ENCODE measurements around the gene RTP5.
A peak's percentile ranks its signal among the peaks of the same experiment; 100 is the strongest.

RTP5 gene

GRCh38 chr2:241865416-241865956 lies 4.0 kb upstream of the RTP5 start:
- TF ChIP-seq CTCF (IDR thresholded peaks at IDR 0.05; ENCODE audit: unreplicated experiment in 3 of 3), result no peak
- peaks cover 34% of the 10 kb centered on the region for H3K4me1 Mint-ChIP-seq
- H3K4me3 Mint-ChIP-seq, result peak overlapping the region in 2 of 3 experiments; percentile 2 to 4
- H3K36me3 Mint-ChIP-seq (ENCODE audit: low read depth), result no peaks in the 10 kb centered on the region
- peak overlapping the region in 2 of 3 experiments; percentile 18 to 34 for H3K27ac Mint-ChIP-seq
- peaks cover 2% of the 10 kb centered on the region for H3K9me3 Mint-ChIP-seq
- peaks cover 11% of the 10 kb centered on the region for H3K27me3 Mint-ChIP-seq (ENCODE audit: low read depth)

GRCh38 chr2:241865957-241866789 lies 3.4 kb upstream of the RTP5 start:
- peaks cover 2% of the 10 kb centered on the region for H3K9me3 Mint-ChIP-seq
- peak overlapping the region in 1 of 3 experiments; percentile 4 for H3K27ac Mint-ChIP-seq
- H3K36me3 Mint-ChIP-seq (ENCODE audit: low read depth), result no peaks in the 10 kb centered on the region
- no peak for TF ChIP-seq CTCF (IDR thresholded peaks at IDR 0.05; ENCODE audit: unreplicated experiment in 3 of 3)
- peaks cover 32% of the 10 kb centered on the region for H3K4me1 Mint-ChIP-seq
- peaks cover 15% of the 10 kb centered on the region for H3K27me3 Mint-ChIP-seq (ENCODE audit: low read depth)
- no peak overlapping the region for H3K4me3 Mint-ChIP-seq

GRCh38 chr2:241866790-241867645 lies 2.5 kb upstream of the RTP5 start:
- H3K27ac Mint-ChIP-seq, result no peak overlapping the region
- H3K36me3 Mint-ChIP-seq (ENCODE audit: low read depth), result no peaks in the 10 kb centered on the region
- H3K4me1 Mint-ChIP-seq, result peaks cover 27% of the 10 kb centered on the region
- no peak for TF ChIP-seq CTCF (IDR thresholded peaks at IDR 0.05; ENCODE audit: unreplicated experiment in 3 of 3)
- H3K27me3 Mint-ChIP-seq (ENCODE audit: low read depth), result peaks cover 17% of the 10 kb centered on the region
- H3K4me3 Mint-ChIP-seq, result no peak overlapping the region
- peaks cover 2% of the 10 kb centered on the region for H3K9me3 Mint-ChIP-seq

- Mint-ChIP-seq H3K4me3 (no peak overlapping the region), H3K27me3 (ENCODE audit: low read depth) (peaks cover 17% of the 10 kb centered on the region), H3K4me1 (peaks cover 27% of the 10 kb centered on the region), H3K27ac (no peak overlapping the region), H3K36me3 (ENCODE audit: low read depth) (no peaks in the 10 kb centered on the region), H3K9me3 (peaks cover 2% of the 10 kb centered on the region)
- TF ChIP-seq CTCF (IDR thresholded peaks at IDR 0.05; ENCODE audit: unreplicated experiment in 3 of 3), result no peak
Observed at GRCh38 chr2:241867776-241868420, 1.6 kb upstream of the RTP5 start.

- peaks cover 17% of the 10 kb centered on the region for H3K27me3 Mint-ChIP-seq (ENCODE audit: low read depth)
- no peak overlapping the region for H3K27ac Mint-ChIP-seq
- H3K36me3 Mint-ChIP-seq (ENCODE audit: low read depth), result no peaks in the 10 kb centered on the region
- H3K4me1 Mint-ChIP-seq, result peaks cover 27% of the 10 kb centered on the region
- peaks cover 2% of the 10 kb centered on the region for H3K9me3 Mint-ChIP-seq
- H3K4me3 Mint-ChIP-seq, result no peak overlapping the region
- no peak for TF ChIP-seq CTCF (IDR thresholded peaks at IDR 0.05; ENCODE audit: unreplicated experiment in 3 of 3)
Observed at GRCh38 chr2:241868661-241869081, 858 bp upstream of the RTP5 start.

Data from nephron (organoid).